ENCODE measurements around the gene TMEM273. TPM values are rescaled to one million over a fixed set of nuclear protein-coding genes. Genes with fewer than 3 reads are reported as not detected.

TMEM273 gene
- total RNA-seq, 4 donors from 2014 or later: 11.6 to 36.8 (median 25.1) TPM

- Histone ChIP-seq H3K27me3 (no peaks in the 10 kb centered on the region), H3K27ac (replicated peaks in 1 of 4) (no peak overlapping the region), H3K36me3 (no peaks in the 10 kb centered on the region), H3K9me3 (peaks cover 0 to 17% (median 7%) of the 10 kb centered on the region in 4 donors), H3K4me3 (no peak overlapping the region), H3K4me1 (peaks cover 0 to 14% (median 8%) of the 10 kb centered on the region in 4 donors)
- no peak for DNase-seq (ENCODE audit: extremely low spot score)
- WGBS: 58% methylated on average over 2 of the region's 2 CpGs
- TF ChIP-seq, protein P1, sequence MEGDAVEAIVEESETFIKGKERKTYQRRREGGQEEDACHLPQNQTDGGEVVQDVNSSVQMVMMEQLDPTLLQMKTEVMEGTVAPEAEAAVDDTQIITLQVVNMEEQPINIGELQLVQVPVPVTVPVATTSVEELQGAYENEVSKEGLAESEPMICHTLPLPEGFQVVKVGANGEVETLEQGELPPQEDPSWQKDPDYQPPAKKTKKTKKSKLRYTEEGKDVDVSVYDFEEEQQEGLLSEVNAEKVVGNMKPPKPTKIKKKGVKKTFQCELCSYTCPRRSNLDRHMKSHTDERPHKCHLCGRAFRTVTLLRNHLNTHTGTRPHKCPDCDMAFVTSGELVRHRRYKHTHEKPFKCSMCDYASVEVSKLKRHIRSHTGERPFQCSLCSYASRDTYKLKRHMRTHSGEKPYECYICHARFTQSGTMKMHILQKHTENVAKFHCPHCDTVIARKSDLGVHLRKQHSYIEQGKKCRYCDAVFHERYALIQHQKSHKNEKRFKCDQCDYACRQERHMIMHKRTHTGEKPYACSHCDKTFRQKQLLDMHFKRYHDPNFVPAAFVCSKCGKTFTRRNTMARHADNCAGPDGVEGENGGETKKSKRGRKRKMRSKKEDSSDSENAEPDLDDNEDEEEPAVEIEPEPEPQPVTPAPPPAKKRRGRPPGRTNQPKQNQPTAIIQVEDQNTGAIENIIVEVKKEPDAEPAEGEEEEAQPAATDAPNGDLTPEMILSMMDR (IDR thresholded peaks at IDR 0.05): no peak
- TF ChIP-seq POLR2AphosphoS5 (IDR thresholded peaks at IDR 0.05) (no peak), EP300 (IDR thresholded peaks at IDR 0.05) (no peak), POLR2A (IDR thresholded peaks at IDR 0.05; ENCODE audit: low read depth) (no peak)
- intact Hi-C loops (cut with DNase I): no loop called here
These were observed 44.0 kb downstream of the TMEM273 start for GRCh38 chr10:49144058-49144720.

DNA sequence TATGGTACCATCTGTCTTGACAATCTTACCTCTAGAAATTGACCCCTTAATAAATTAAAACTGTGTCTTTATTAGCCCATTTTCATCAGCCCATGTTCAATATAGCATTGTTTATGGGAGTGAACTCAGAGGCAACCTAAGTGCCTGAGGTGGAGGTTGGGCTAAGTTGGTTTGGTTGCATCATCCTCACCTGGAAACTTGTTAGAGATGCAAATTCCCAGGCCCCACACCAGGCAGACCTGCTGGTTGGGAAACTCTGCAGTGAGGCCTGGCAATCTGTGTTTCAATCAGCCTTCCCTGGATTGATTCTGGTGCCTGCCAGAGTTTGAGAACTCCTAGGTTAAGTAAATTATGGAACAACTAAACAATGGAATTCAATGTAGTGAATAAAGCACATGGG is 44.9 kb downstream of the TMEM273 start:
- TF ChIP-seq, protein P1 (IDR thresholded peaks at IDR 0.05): no peak
- TF ChIP-seq EP300 (IDR thresholded peaks at IDR 0.05): no peak
- no peak for TF ChIP-seq POLR2A (IDR thresholded peaks at IDR 0.05; ENCODE audit: low read depth)
- TF ChIP-seq POLR2AphosphoS5 (IDR thresholded peaks at IDR 0.05): no peak
- Histone ChIP-seq H3K4me3 (no peak overlapping the region), H3K27me3 (peaks cover 0 to 4% (median 0%) of the 10 kb centered on the region in 4 donors)

GRCh38 chr10:49141541-49142332 is 46.5 kb downstream of the TMEM273 start:
- DNase-seq (ENCODE audit: extremely low spot score): no peak
- Histone ChIP-seq H3K9me3 (no peaks in the 10 kb centered on the region), H3K36me3 (no peaks in the 10 kb centered on the region), H3K27ac (replicated peaks in 1 of 4) (no peak overlapping the region), H3K4me1 (peaks cover 0 to 19% (median 13%) of the 10 kb centered on the region in 4 donors), H3K4me3 (no peak overlapping the region), H3K27me3 (peaks cover 0 to 9% (median 0%) of the 10 kb centered on the region in 4 donors)
- intact Hi-C loops (cut with DNase I): no loop called here
- 85% methylated on average over 5 of the region's 5 CpGs for WGBS
- TF ChIP-seq POLR2AphosphoS5 (IDR thresholded peaks at IDR 0.05) (no peak), EP300 (IDR thresholded peaks at IDR 0.05) (no peak), POLR2A (IDR thresholded peaks at IDR 0.05; ENCODE audit: low read depth) (no peak)
- TF ChIP-seq, protein P1 (IDR thresholded peaks at IDR 0.05): no peak

More for the DNA sequence above, 44.9 kb downstream of the TMEM273 start:
- intact Hi-C loops (cut with DNase I): no loop called here
- Histone ChIP-seq H3K9me3 (peaks cover 0 to 15% (median 6%) of the 10 kb centered on the region in 4 donors), H3K36me3 (no peaks in the 10 kb centered on the region), H3K4me1 (peaks cover 0 to 19% (median 13%) of the 10 kb centered on the region in 4 donors), H3K27ac (replicated peaks in 1 of 4) (no peak overlapping the region)
- no peak for DNase-seq (ENCODE audit: extremely low spot score)

- no peak for DNase-seq (ENCODE audit: extremely low spot score)
- Histone ChIP-seq H3K9me3 (no peaks in the 10 kb centered on the region), H3K4me1 (peaks cover 0 to 22% (median 14%) of the 10 kb centered on the region in 4 donors), H3K27me3 (peaks cover 0 to 9% (median 0%) of the 10 kb centered on the region in 4 donors), H3K36me3 (no peaks in the 10 kb centered on the region), H3K27ac (replicated peaks in 1 of 4) (no peak overlapping the region), H3K4me3 (no peak overlapping the region)
- intact Hi-C loops (cut with DNase I): no loop called here
- TF ChIP-seq POLR2AphosphoS5 (IDR thresholded peaks at IDR 0.05) (no peak), EP300 (IDR thresholded peaks at IDR 0.05) (no peak), POLR2A (IDR thresholded peaks at IDR 0.05; ENCODE audit: low read depth) (no peak)
- TF ChIP-seq, protein P1 (IDR thresholded peaks at IDR 0.05): no peak
- 91% methylated on average over 5 of the region's 5 CpGs for WGBS
These were observed 47.6 kb downstream of the TMEM273 start for GRCh38 chr10:49140304-49141177.
